NT2/D1 (cell line): Measurements from ENCODE around the gene LHX5.

Source experiments
- SUZ12 ChIP-seq: IDR thresholded peaks from 2 replicates; pipeline ENCODE4 v1.6.1; 2011; ENCODE audit not compliant: insufficient read length, insufficient read depth; ENCODE audit errors: extremely low read depth
- YY1 ChIP-seq: IDR thresholded peaks from 2 replicates; pipeline ENCODE4 v1.6.1; 2011; ENCODE audit not compliant: insufficient read length, insufficient read depth

DNA sequence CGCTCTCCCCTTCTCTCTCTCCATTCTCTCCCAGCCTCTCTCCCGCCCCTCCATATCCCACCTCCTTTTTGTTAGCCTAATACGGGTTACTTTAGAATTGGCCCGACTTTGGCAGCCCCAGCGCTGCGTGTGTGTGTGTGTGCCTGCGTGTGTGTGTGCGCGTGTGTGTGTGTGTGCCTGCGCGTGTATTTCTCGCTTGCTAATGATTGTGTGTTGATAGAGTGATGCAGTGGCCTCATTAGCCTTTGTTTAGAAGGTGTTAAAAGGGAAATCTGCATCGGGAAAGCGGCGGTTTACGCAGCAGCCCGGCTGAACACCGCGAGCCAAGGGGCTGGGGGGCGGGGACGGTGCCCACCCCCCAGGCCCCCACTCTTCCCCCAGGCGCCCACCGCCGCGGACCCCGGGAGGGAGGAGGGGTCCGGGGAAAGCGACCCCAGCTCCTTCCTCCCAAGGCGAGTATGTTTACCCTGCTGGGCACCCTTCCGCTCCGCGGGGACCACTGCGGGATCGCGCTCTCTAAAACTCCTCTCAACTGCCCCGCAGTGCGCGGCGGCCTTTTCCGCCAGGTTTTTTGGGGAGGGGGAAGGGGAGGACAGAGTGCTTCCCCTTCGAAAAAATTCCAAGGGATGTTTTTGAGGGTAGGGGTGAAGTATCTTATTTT, 6.8 kb upstream of the LHX5 start:
- TF ChIP-seq SUZ12, result no peak
- no peak for TF ChIP-seq YY1
